DMS153 treated with DMSO at 0.1 percent for 48 hours (cell line): Measurements from ENCODE around the gene TRPT1.

Experiments used
- DNase-seq: peaks from one replicate; lab custom pipeline; 2025; ENCODE audit not compliant: unreplicated experiment; lab: John Stamatoyannopoulos, UW

The TRPT1 gene

DNA sequence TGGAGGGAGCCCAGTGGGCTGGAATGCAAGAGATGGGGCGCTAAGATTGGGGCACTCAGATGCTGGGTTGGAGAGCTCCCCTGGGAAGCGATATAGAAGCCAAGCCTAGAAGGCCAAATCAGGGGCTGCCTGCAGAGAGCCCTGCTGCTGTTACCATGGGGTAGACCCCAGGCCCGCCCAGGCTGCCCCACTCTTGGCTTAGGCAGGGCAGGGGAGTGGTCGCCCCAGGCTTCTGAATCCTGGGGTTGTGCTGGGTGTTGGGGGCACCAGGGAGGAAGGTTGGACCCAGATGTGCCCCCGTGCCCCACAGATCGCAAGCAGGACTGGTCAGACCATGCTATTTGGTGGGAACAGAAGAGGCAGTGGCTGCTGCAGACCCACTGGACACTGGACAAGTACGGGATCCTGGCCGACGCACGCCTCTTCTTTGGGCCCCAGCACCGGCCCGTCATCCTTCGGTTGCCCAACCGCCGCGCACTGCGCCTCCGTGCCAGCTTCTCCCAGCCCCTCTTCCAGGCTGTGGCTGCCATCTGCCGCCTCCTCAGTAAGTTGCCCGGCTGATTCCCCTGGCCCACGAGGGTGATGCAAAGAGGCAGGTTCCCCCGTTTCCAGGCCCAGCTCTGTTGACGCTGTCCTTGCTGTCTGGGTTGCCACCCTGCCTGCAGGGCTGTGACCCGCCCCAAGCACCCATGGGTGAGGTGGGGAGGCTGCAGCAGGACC lies 15.5 kb downstream of the TRPT1 start:
- no peak for DNase-seq

DNA sequence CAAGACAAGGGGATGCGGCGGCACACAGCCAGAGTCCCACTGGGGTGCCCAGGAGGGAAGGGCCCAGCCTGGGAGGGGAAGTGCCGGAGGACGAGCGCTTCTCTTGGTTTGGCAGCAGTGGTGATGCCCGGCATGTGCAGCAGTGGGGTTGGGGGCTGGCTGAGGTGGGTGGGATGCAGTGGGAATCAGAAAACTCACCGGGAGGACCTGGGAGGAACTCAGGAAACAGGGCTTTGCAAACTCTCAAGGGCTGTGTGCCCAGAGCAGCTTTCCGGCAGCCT lies 16.5 kb downstream of the TRPT1 start:
- DNase-seq, result no peak

DNA sequence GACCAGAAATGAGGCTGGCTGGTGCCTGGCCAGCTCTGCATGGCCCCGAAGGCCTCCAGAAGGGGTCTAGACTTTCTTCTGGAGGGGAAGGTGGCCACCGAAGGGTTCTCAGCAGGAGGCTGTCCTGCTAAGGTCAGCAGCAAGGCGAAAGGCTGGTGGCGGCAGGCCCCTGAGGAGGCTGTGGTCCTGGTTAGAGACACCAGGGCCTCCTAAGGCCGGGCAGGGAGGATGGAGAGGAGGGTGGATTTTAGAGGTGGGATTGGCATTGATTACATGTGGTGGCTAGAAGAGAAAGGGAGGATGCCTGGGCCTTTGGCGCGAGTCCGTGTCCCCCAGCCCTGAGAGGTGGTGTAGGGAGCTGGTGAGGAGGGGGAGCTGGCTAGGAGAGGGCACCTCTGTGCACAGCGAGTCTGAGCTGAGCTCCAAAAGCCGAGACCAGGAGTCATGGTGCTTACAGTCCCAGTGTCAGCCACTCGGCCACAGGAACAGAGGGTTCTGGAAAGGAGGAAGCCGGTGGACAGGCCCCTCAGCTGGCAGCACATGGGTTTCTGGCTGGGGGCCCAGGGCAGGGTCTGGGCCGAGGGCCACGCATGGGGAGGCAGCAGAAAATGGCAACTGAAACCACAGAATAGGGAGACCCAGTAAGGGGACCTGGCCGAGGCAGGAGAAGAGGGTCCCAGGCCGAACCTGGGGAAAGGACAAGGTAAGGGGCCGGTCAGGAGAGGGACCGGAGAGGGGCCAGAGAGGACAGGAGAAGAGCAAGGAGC lies 17.0 kb downstream of the TRPT1 start:
- no peak for DNase-seq

DNA sequence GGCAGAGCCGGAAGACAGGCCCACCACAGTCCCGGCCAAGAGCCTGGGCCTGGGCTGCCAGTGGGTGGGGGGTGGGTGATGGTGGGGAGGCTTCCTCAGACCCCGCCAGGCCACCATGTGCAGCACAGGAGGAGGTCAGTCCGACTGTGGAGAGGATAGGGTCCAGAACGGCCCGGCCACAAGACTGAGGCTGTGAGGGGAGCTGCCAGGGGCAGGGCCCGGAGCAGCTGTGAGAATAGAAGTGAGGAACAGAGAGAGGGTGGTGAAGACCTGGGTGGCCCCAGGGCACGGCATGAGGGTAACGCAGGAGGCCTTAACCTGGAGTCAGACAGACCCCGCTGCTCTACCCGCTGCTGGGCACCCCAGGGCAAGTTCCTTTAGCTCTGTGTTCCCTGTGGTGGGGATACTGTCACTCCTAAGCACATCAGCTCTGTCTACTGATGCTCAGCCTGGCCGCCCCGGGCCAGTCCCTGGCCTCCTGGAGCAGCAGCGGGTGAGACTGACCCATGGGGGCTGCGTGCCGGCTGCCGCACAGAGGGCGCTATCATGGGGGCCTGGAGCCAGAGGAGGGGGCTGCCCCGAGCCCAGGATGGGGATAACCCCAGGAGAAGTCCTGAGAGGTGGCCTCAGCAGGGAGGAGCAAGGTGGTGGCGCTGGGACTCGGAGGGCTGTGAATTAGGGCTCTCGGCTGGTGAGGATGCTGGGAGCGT lies 17.7 kb downstream of the TRPT1 start:
- DNase-seq, result no peak

DNA sequence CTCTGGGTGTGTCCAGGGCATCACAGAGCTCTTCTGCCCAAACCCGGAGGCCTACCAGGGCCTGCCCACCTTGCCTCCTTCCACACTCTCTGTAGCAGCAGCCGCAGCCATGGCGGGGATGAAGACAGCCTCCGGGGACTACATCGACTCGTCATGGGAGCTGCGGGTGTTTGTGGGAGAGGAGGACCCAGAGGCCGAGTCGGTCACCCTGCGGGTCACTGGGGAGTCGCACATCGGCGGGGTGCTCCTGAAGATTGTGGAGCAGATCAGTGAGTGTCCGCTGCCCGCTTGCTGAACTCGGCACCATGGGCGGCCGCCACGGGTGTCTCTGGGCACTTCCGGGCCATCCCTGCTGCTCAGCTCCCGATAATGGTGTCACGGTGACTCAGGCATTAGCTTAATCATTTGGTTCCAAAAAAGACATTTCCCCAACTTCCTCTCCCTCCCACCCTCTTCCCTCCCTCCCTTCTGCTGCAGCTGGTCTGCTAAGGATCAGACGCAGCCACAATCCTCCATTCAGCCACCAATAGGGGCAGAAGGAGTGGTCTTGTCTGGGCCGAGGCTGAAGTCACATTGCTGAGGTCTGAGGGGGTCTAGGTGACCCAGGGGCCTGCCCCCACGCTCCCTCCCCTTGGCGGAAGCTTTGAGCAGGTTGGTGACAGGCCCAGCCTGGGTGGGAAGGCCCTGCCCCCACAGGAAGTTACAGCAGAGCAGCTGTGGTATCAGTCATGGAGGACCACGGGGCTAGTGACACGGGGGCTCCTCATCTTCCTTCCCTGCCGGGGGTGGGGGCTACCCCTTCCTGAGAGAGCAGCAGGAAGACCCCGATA lies 18.5 kb downstream of the TRPT1 start:
- DNase-seq, result no peak

DNA sequence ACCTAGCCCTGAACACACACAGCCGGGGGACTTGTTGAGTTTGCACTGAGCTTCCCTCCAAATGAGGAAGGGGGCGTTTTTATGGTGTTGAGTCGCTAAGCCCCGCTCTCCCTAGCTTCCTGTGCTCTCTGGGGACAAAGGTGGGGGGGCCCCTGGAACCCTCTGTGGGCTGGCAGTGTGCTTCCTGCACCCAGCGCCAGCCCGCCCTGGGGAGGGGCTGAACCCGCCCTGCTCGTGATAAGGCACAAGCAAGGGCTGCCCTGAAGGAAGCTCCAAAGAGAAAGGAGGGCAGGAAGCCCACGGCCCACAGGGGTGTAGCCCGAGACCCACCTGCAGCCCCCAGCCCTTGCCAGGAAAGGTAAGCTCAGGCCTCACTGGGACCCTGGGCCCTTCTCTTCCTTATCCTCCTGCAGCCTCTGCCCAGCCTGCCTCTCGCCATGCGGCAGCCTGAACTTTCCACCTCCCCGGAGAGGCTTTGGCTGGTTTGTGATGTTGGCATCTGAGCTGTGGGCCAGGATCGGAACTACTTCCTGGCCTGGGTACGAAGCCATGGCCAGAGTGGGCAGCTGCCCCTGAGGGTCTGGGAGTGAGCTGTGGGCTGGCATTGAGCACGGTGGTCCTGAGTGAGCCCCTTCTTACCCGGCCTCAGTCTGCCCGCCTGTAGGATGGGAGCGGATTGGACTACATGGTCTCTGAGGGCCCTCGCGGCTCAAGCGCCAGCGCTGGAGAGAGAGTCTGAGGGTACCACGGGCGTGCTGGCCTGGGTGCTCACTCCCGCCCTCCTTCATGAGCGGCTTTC lies 19.3 kb downstream of the TRPT1 start, which contains the start of gene FERMT3:
Gene FERMT3, plus strand, starts transcription at position 265 of the 799 bp plus-strand sequence. CDS start 644 bp downstream, outside the sequence.
- no peak for DNase-seq

DNA sequence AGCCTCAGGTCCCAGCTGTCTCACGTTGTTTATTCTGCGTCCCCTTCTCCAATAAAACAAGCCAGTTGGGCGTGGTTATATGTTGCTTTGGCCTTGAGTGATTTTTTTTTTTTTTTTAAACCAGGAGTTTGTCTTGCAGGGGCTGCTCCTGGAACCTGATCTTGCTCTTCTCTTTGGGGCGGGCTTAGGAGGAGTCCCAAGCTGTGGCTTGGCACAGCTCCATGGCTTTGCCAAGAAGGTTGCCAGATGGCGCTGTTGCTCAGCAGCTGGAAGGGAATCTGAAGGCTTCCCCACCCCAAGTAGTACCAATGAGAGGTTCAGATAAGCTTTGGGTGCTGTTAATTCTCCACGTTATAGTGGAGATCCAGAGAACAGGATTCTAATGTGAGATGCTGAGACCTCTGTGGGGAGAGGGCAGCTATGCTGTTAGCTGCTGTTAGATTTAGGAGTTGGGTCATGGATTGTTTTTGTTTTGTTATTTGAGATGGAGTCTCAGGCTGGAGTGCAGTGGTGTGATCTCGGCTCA lies 21.5 kb downstream of the TRPT1 start:
- DNase-seq, result peak; percentile 56

DNA sequence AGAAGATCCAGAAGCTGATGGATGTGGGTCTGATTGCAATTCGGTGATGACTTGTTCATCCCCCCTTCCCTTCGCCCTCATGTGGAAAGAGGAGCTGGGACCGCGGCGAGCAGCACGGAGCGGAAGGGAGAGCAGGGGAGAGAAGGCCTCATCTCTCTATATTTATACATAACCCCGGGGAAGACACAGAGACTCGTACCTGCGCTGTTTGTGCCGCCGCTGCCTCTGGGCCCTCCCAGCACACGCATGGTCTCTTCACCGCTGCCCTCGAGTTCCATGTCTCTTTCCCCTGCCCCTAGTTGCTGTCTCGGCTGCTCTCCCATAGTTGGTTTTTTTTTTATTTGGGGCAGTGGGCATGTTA lies 21.9 kb downstream of the TRPT1 start:
- DNase-seq, result no peak

DNA sequence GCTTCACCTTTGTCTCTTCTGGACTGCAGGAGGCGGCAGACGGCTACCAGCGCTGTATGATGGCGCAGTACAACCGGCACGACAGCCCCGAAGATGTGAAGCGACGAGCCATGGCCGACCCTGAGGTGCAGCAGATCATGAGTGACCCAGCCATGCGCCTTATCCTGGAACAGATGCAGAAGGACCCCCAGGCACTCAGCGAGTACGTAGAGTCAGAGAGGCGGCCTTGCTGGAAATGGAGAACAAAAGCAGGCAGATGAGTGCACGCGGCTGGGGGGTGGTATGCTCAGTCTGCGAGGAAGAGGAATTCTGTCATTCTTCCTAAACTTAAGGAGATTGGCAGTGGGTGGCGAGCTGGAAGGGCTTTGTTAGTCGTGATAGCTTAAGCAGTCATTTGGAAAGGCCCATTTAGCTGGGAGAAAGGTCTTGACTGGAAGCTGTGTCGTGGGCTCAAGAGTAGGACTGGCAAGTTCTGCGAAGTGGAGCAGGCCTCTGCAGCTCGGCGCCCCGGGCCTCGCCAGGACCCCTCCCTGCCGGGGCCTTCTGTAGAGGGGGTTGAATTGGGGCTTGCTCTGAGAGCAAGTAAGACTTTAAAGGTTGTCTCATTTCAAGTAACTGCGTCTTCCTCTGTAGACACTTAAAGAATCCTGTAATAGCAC lies 22.4 kb downstream of the TRPT1 start:
- no peak for DNase-seq

DNA sequence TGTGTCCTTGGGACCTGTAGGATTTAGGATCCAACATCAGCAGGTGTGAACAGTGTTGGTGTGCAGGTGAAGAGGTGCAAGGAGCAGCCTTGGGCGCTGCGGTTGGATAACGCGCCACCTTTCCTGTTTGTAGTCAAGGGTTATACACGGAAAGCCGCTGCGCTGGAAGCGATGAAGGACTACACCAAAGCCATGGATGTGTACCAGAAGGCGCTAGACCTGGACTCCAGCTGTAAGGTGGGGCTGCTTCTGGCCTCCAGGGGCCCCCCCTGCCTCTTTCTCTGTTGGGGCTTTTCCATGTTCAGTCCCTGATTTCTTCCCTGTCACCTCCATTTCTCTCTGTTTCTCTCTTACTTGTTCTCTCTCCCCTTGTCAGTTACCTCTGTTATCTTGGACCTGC lies 23.0 kb downstream of the TRPT1 start:
- DNase-seq, result no peak

DNA sequence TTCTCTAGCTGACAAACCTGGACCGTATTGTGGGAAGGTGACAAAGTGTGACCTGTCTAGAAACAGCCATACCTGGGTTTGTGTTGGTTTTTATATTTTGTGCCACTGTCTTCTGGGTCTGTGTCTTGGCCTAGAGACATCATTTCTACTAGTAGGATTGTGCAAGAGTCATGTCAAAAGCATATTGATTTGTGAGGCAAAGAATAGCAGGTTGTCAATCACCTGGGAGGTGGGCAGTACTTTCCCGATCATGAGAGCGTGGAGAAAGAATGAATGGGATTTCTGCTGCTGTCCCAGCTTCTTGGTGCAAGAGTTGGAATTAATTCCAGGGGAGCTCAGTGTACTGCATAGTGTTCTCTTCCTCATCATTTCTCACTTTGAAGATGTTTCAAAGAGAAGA lies 24.4 kb downstream of the TRPT1 start:
- DNase-seq, result no peak

DNA sequence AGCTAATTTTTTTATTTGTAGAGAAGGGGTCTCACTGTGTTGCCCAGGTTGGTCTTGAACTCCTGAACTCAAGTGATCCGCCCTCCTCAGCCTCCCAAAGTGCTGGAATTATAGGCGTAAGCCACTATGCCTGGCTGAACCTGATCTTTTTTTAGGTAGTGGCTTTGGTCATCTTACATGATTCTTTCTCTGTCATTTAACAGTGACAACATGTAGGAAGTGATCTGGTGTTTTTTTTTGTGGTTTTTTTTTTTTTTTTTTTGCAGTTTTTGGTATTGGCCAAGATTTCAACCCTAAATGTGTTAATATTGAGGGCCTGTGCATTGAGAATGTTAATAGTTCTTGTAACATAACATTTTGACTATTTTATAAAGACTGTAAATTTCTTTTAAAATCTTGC lies 27.5 kb downstream of the TRPT1 start:
- no peak for DNase-seq

DNA sequence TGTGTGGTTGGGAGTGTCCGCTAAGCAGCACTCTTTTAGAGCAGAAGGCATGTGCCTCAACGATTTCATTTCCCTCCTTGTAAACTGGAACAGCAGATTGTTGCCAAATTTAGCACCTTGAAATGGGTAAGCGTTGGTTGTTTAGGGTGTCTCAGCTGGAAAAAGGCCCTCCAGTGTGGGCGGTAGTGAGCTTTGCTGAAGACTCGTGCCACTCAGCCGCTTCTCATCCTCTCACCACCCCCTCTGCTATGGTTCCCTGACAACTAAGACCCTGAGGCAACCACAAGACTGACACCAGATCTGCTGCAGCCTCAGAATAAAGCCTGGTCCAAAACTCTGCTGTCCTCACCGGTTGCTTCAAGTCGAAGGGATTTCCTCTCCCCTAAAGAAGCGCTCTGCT lies 29.4 kb downstream of the TRPT1 start:
- DNase-seq, result no peak

DNA sequence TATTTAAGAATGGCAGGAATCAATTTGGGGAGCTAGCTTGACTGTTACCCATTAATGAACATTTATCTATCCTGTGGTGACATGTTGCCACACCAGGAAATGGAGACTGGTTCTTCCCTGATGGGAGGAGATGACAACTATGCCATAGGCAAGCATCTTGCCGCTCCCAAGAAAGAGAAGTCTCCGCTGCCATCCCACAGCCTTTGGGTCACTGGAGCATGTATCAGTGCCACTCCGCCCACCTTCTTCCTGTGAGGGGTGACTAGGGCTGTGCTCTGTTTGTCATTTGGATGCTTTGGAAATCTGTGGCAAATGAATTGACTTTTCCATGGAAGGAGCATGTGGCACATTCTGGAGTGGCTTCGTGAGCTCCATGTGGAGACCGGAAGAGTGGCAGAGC lies 33.6 kb downstream of the TRPT1 start:
- no peak for DNase-seq

DNA sequence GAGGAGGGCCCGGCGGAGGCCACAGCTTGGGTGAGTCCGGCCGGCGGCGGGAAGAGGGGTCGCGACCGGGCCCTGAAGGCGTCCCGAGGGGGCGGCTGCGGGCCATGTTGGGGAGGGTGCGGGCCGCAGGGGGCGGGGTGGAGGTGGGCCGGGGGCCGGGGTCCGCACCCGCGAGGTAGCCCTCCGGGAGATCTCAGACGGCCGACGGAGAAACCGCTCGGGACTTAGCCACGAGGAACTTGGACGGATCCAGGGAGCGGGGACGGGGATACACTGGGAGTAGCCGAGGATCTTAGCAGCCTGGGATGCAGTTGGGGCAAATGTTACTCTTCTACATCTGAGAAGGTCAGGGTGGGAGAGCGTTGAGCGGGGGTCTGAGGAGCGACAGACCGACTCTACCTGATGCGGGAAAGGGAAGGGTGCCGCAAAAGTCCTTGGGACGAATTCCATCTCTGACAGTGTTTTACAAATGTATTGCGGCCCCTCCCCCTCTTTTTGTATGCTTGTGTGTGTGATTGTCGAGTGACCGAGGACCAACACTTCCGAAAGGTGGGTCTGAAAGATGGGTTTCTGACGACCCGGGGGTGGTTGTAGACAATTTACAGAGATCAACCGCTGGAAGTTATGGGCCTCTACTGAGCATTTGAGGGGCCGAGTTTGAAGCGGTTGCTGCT lies 39.4 kb downstream of the TRPT1 start:
- DNase-seq, result no peak

DNA sequence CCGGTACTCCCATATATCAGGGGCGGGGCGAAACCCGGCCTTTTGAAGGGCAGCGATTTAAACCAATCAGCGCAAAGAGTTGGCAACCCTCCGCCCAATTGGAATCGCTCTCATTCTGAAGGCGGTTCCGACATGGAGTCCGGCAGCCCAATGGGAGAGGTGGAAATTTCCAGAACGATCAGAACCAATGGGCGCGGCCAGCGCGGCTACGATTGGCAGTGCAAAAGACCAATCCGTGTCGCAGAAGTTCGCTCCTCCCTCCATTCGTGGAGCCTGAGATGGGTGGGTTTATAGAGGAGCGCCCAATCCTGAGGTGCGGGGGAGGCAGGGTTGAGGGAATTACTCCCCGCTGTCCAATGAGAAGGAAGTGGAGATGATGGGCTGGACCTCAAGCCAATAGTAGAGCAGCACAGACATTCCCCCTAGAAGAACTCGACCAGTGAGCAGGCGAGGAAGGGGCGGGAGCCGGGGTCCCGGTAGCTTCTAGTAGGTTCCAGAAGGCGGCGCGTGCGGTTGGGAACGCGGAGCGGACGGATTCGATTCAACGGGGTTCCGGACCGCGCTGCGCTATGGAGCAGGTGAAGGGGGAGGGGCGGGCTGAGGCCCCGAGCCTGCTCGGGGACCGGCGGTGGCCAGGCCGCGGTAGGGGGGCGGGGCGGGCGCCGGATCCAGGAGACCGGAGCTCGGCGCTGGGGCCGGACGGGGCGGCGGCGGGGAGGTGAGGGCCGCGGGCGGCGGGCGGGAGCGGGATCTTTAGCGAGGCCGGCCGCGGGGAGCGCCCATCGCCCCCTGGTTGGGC lies 40.1 kb downstream of the TRPT1 start, which contains the start of gene STIP1:
Gene STIP1, plus strand, starts transcription at position 479 of the 799 bp plus-strand sequence. Its CDS starts 91 bp downstream, at position 570.
- peak; percentile 97 for DNase-seq

DNA sequence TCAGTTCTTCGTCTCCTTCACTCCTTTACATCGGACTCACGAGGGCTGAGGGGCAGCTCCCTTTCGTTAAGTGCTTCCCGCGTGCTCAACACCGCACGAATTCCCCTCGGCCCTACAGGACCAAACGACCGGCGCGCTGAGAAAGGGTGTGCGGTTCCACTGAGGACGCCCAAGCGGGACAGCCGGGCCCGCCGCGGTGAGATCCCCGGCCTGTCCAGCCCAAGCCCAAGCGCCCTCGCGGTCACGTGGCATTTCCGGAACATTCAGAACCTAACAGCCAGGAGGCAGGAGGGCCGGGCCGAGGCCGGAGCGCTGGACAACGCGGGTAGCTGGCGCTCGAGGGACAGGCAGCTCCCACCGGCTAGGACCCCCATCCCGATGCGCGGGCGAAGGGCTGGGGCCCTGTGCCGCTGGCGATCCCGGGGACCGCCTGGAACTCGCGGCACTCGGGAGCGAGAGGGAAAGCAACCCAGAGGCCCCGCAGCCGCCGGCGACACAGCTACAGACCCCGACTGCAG lies 40.8 kb downstream of the TRPT1 start:
- DNase-seq, result no peak

DNA sequence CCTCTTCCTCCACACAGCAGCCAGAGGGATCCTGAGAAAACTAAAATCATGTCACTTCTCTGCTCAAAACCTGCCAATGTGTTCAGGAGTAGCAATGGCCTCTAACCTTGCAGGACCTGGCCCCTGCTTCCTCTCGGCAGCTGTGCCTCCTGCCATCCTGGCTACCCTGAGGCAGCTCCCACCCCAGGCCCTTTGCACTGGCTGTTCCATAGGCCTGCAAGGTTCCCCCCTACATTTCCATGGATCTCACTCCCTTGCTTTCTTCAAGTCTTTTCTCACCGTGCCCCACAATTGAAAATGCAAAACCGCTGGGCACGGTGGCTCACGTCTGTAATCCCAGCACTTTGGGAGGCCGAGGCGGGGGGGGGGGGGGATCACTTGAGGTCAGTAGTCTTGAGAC lies 42.1 kb downstream of the TRPT1 start:
- DNase-seq, result no peak
